ENCODE data around the gene TLR1.

Gene TLR1

GRCh38 chr4:38785041-38785790 lies 19.4 kb downstream of the TLR1 start:
- WGBS (ENCODE audit: extremely low coverage, insufficient coverage, low lambda C conversion rate), result no CpG with 5 or more reads among the region's 6 CpGs
- no peak overlapping the region for H3K9ac ChIP-seq (ENCODE audit: low read length)
- H3K27ac ChIP-seq (ENCODE audit: low read depth, low read length), result no peak overlapping the region
- no peaks in the 10 kb centered on the region for H3K4me1 ChIP-seq (ENCODE audit: control insufficient read depth, low read depth, low read length)
- H2BK5ac ChIP-seq (ENCODE audit: low read length), result no peak overlapping the region
- no peaks in the 10 kb centered on the region for H3K79me1 ChIP-seq (ENCODE audit: low read length)
- no peaks in the 10 kb centered on the region for H3K36me3 ChIP-seq (ENCODE audit: control insufficient read depth, insufficient read depth, low read length)
- H4K5ac ChIP-seq (ENCODE audit: low read length), result no peak overlapping the region
- H3K23ac ChIP-seq (ENCODE audit: low read length), result no peak overlapping the region
- no peak for DNase-seq
- no peak overlapping the region for H2BK15ac ChIP-seq (replicated peaks; ENCODE audit: low read depth)
- no peak overlapping the region for H2AK5ac ChIP-seq (ENCODE audit: low read length)
- no peak overlapping the region for H3K56ac ChIP-seq (ENCODE audit: low read length)
- H3K27me3 ChIP-seq (ENCODE audit: insufficient read depth, low read length, poor library complexity), result no peaks in the 10 kb centered on the region
- H3K4ac ChIP-seq (ENCODE audit: low read depth, low read length), result no peak overlapping the region
- no peaks in the 10 kb centered on the region for H3K79me2 ChIP-seq (ENCODE audit: control insufficient read depth, insufficient read depth, low read length)
- H2BK120ac ChIP-seq (ENCODE audit: low read depth, low read length), result no peak overlapping the region
- H3K18ac ChIP-seq (ENCODE audit: low read length), result no peak overlapping the region
- no peak overlapping the region for H3K4me2 ChIP-seq (ENCODE audit: low read length)
- H4K8ac ChIP-seq (ENCODE audit: low read depth, low read length), result no peak overlapping the region
- H3K4me3 ChIP-seq (ENCODE audit: low read length), result no peak overlapping the region

- no peak for DNase-seq
- H3K79me2 ChIP-seq (ENCODE audit: control insufficient read depth, insufficient read depth, low read length), result no peaks in the 10 kb centered on the region
- no peaks in the 10 kb centered on the region for H3K27me3 ChIP-seq (ENCODE audit: insufficient read depth, low read length, poor library complexity)
- no peak overlapping the region for H2BK5ac ChIP-seq (ENCODE audit: low read length)
- no peak overlapping the region for H3K23ac ChIP-seq (ENCODE audit: low read length)
- H2BK120ac ChIP-seq (ENCODE audit: low read depth, low read length), result no peak overlapping the region
- H3K18ac ChIP-seq (ENCODE audit: low read length), result no peak overlapping the region
- H3K4me1 ChIP-seq (ENCODE audit: control insufficient read depth, low read depth, low read length), result no peaks in the 10 kb centered on the region
- H3K4me2 ChIP-seq (ENCODE audit: low read length), result no peak overlapping the region
- no peak overlapping the region for H4K8ac ChIP-seq (ENCODE audit: low read depth, low read length)
- H2AK5ac ChIP-seq (ENCODE audit: low read length), result no peak overlapping the region
- no peak overlapping the region for H2BK15ac ChIP-seq (replicated peaks; ENCODE audit: low read depth)
- no peak overlapping the region for H3K27ac ChIP-seq (ENCODE audit: low read depth, low read length)
- no peaks in the 10 kb centered on the region for H3K79me1 ChIP-seq (ENCODE audit: low read length)
- H3K36me3 ChIP-seq (ENCODE audit: control insufficient read depth, insufficient read depth, low read length), result no peaks in the 10 kb centered on the region
- WGBS (ENCODE audit: extremely low coverage, insufficient coverage, low lambda C conversion rate), result no CpG with 5 or more reads among the region's 4 CpGs
- no peak overlapping the region for H4K5ac ChIP-seq (ENCODE audit: low read length)
- no peak overlapping the region for H3K4me3 ChIP-seq (ENCODE audit: low read length)
- H3K56ac ChIP-seq (ENCODE audit: low read length), result no peak overlapping the region
- no peak overlapping the region for H3K9ac ChIP-seq (ENCODE audit: low read length)
- no peak overlapping the region for H3K4ac ChIP-seq (ENCODE audit: low read depth, low read length)
These were observed 20.4 kb downstream of the TLR1 start for GRCh38 chr4:38784141-38784540.

DNA sequence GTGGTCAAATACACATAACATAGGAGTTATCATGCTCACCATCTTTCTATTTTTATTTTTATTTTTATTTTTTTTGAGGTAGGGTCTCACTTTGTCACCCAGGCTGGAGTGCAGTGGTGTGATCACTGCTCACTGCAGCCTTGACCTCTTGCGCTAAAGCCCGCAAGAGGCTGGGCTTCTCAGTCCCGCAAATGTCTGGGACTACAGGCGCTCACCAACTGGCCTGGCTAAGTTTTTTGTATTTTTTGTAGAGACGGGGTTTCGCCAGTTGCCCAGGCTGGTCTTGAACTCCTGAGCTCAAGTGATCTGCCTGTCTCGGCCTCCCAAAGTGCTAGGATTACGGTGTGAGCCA lies 21.5 kb downstream of the TLR1 start:
- Histone ChIP-seq H2AK5ac (ENCODE audit: low read length) (no peak overlapping the region), H2BK120ac (ENCODE audit: low read depth, low read length) (no peak overlapping the region), H3K4me1 (ENCODE audit: control insufficient read depth, low read depth, low read length) (no peaks in the 10 kb centered on the region), H3K79me2 (ENCODE audit: control insufficient read depth, insufficient read depth, low read length) (no peaks in the 10 kb centered on the region), H3K27ac (ENCODE audit: low read depth, low read length) (no peak overlapping the region), H3K4ac (ENCODE audit: low read depth, low read length) (no peak overlapping the region), H3K56ac (ENCODE audit: low read length) (no peak overlapping the region), H3K79me1 (ENCODE audit: low read length) (no peaks in the 10 kb centered on the region), H3K23ac (ENCODE audit: low read length) (no peak overlapping the region), H3K18ac (ENCODE audit: low read length) (no peak overlapping the region), H3K9ac (ENCODE audit: low read length) (no peak overlapping the region), H2BK15ac (replicated peaks; ENCODE audit: low read depth) (no peak overlapping the region), H3K4me3 (ENCODE audit: low read length) (no peak overlapping the region), H3K36me3 (ENCODE audit: control insufficient read depth, insufficient read depth, low read length) (no peaks in the 10 kb centered on the region), H4K8ac (ENCODE audit: low read depth, low read length) (no peak overlapping the region), H4K5ac (ENCODE audit: low read length) (no peak overlapping the region), H3K4me2 (ENCODE audit: low read length) (no peak overlapping the region), H2BK5ac (ENCODE audit: low read length) (no peak overlapping the region), H3K27me3 (ENCODE audit: insufficient read depth, low read length, poor library complexity) (no peaks in the 10 kb centered on the region)
- no peak for DNase-seq
- no CpG with 5 or more reads among the region's 8 CpGs for WGBS (ENCODE audit: extremely low coverage, insufficient coverage, low lambda C conversion rate)

DNA sequence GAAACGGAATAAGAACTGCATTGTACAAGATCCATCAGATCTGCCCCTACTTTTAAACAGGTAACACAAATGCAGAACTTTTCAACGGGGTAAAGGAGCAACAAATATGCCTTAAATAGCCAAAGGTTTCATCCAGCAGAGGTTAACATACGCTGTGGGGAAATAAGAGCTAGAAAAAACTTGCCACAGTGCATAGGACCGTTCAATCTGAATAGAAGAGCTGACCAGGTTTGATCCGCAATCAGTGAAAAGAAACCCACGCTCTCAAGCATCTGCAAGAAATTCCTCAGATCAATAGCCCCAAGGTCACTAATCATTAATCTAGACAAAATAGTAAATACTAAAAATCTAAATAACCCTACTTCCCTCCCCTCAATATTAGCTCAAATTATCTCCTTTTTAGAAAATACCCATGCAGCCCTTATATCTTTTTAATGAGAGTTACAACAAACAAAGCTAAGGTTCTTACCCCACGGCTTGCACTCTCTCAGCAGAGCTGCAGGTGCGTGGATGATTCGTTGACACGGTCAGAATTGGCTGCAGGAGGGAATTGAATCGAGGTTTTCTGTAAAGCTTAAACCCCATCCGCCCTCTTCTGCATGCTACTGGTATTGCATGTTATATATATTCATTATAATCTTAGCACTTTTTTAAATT lies 22.0 kb downstream of the TLR1 start, which contains the start of gene TLR10:
Gene TLR10, minus strand, starts transcription at position 539 of the 657 bp plus-strand sequence. CDS start 7,400 bp downstream, outside the sequence.
- Histone ChIP-seq H3K36me3 (ENCODE audit: control insufficient read depth, insufficient read depth, low read length) (no peaks in the 10 kb centered on the region), H3K79me2 (ENCODE audit: control insufficient read depth, insufficient read depth, low read length) (no peaks in the 10 kb centered on the region), H2BK15ac (replicated peaks; ENCODE audit: low read depth) (no peak within 1 kb of the TSS), H3K79me1 (ENCODE audit: low read length) (no peaks in the 10 kb centered on the region), H3K4ac (ENCODE audit: low read depth, low read length) (no peak within 1 kb of the TSS), H4K8ac (ENCODE audit: low read depth, low read length) (no peak within 1 kb of the TSS), H2BK120ac (ENCODE audit: low read depth, low read length) (no peak within 1 kb of the TSS), H3K27me3 (ENCODE audit: insufficient read depth, low read length, poor library complexity) (no peaks in the 10 kb centered on the region), H3K4me2 (ENCODE audit: low read length) (no peak within 1 kb of the TSS), H3K18ac (ENCODE audit: low read length) (no peak within 1 kb of the TSS), H3K4me3 (ENCODE audit: low read length) (no peak within 1 kb of the TSS), H3K27ac (ENCODE audit: low read depth, low read length) (no peak within 1 kb of the TSS), H2BK5ac (ENCODE audit: low read length) (no peak within 1 kb of the TSS), H3K23ac (ENCODE audit: low read length) (no peak within 1 kb of the TSS), H4K5ac (ENCODE audit: low read length) (no peak within 1 kb of the TSS), H3K9ac (ENCODE audit: low read length) (no peak within 1 kb of the TSS), H2AK5ac (ENCODE audit: low read length) (no peak within 1 kb of the TSS), H3K56ac (ENCODE audit: low read length) (no peak within 1 kb of the TSS), H3K4me1 (ENCODE audit: control insufficient read depth, low read depth, low read length) (no peaks in the 10 kb centered on the region)
- peak; percentile 43 for DNase-seq
- WGBS (ENCODE audit: extremely low coverage, insufficient coverage, low lambda C conversion rate), result no CpG with 5 or more reads among the region's 12 CpGs

GRCh38 chr4:38781854-38782261 lies 22.7 kb downstream of the TLR1 start:
- H3K4ac ChIP-seq (ENCODE audit: low read depth, low read length), result no peak overlapping the region
- H3K23ac ChIP-seq (ENCODE audit: low read length), result no peak overlapping the region
- no peak overlapping the region for H2BK5ac ChIP-seq (ENCODE audit: low read length)
- H4K5ac ChIP-seq (ENCODE audit: low read length), result no peak overlapping the region
- no peak overlapping the region for H3K9ac ChIP-seq (ENCODE audit: low read length)
- no peak overlapping the region for H2AK5ac ChIP-seq (ENCODE audit: low read length)
- no peaks in the 10 kb centered on the region for H3K79me1 ChIP-seq (ENCODE audit: low read length)
- no peaks in the 10 kb centered on the region for H3K4me1 ChIP-seq (ENCODE audit: control insufficient read depth, low read depth, low read length)
- no peaks in the 10 kb centered on the region for H3K79me2 ChIP-seq (ENCODE audit: control insufficient read depth, insufficient read depth, low read length)
- H3K18ac ChIP-seq (ENCODE audit: low read length), result no peak overlapping the region
- no peak overlapping the region for H3K27ac ChIP-seq (ENCODE audit: low read depth, low read length)
- H4K8ac ChIP-seq (ENCODE audit: low read depth, low read length), result no peak overlapping the region
- no peaks in the 10 kb centered on the region for H3K27me3 ChIP-seq (ENCODE audit: insufficient read depth, low read length, poor library complexity)
- no peak for DNase-seq
- H3K36me3 ChIP-seq (ENCODE audit: control insufficient read depth, insufficient read depth, low read length), result no peaks in the 10 kb centered on the region
- H2BK120ac ChIP-seq (ENCODE audit: low read depth, low read length), result no peak overlapping the region
- no peak overlapping the region for H3K4me3 ChIP-seq (ENCODE audit: low read length)
- no peak overlapping the region for H2BK15ac ChIP-seq (replicated peaks; ENCODE audit: low read depth)
- no peak overlapping the region for H3K56ac ChIP-seq (ENCODE audit: low read length)
- no CpG with 5 or more reads among the region's 4 CpGs for WGBS (ENCODE audit: extremely low coverage, insufficient coverage, low lambda C conversion rate)
- H3K4me2 ChIP-seq (ENCODE audit: low read length), result no peak overlapping the region

All from mesendoderm (in vitro differentiated cells).